ENCODE data around the gene PTPRZ1. TPM values are rescaled to one million over a fixed set of nuclear protein-coding genes. Genes with fewer than 3 reads are reported as not detected.

The PTPRZ1 gene
- total RNA-seq, 1 donor from 2014 or later = 154 TPM

DNA sequence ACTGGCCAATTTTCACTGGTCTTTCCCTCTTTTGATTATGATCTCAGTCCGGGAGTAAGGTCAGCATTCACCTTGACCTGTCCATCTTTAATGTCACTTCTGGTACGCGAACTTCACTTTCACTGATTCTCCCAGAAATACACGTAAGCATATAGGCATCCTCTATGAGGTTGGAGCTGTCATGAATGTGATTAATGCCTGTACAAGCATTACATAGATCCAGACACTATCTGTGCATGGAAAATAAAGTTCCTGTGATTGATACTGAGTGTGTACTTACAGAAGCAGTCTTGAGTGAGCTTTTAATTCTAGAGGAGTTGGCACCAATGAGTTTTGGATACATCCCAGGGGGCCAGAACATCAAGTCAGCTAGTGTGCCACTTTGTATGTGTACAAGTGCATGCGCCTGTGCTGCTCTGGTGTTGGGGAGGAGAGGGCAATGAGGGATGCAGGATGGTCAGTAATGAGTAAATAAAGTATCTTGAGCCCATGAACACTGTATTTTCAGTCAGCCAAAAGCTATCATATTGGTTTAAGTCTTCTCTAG lies 6.0 kb downstream of the PTPRZ1 start:
- Histone ChIP-seq H3K4me3 (no peak overlapping the region), H3F3A (ENCODE audit: low read depth) (peaks cover 26% of the 10 kb centered on the region), H2AFZ (replicated peaks) (no peak overlapping the region), H3K27me3 (no peaks in the 10 kb centered on the region), H3K79me2 (ENCODE audit: low read depth) (peaks cover 100% of the 10 kb centered on the region), H3K4me2 (no peak overlapping the region), H3K27ac (no peak overlapping the region), H3K9me3 (ENCODE audit: low read depth) (no peaks in the 10 kb centered on the region), H3K9ac (no peak overlapping the region), H4K20me1 (ENCODE audit: low read depth) (peaks cover 58% of the 10 kb centered on the region), H3K4me1 (peaks cover 78% of the 10 kb centered on the region), H3K36me3 (peaks cover 8% of the 10 kb centered on the region)
- H3K4me3 Mint-ChIP-seq = no peak overlapping the region
- TF ChIP-seq EZH2phosphoT487 (IDR thresholded peaks at IDR 0.05) (no peak), EZH2 (IDR thresholded peaks at IDR 0.05) (no peak), CTCF (IDR thresholded peaks at IDR 0.05) (no peak)
- peaks cover 56% of the 10 kb centered on the region for H3K36me3 Mint-ChIP-seq
- peaks cover 22% of the 10 kb centered on the region for H3K4me1 Mint-ChIP-seq
- no peaks in the 10 kb centered on the region for H3K27me3 Mint-ChIP-seq (ENCODE audit: insufficient read depth, low read depth)
- H3K27ac Mint-ChIP-seq = no peak overlapping the region
- peaks cover 39% of the 10 kb centered on the region for H3K9me3 Mint-ChIP-seq
- DNase-seq (ENCODE audit: low spot score) = no peak

DNA sequence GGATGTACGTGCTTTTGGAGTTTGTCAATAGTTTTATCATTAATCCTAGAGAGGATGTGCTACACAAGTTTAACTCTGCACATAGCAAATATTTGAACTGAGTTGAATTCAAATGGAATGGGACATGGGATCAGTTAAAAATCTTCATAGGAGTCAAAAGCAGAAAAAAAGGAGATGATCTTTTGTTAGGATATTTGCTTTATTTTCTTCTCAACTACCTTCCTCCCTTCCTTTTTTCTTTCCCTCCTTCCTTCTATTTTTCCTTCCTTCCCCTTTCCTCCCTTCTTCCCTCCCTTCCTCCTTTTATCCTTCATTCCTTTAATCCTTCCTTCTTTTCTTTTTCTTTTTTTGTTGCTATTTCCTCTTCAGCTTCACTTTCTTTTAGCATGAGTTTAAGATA lies 6.6 kb downstream of the PTPRZ1 start:
- Histone ChIP-seq H4K20me1 (ENCODE audit: low read depth) (peaks cover 59% of the 10 kb centered on the region), H3F3A (ENCODE audit: low read depth) (peaks cover 26% of the 10 kb centered on the region), H3K36me3 (peaks cover 8% of the 10 kb centered on the region), H3K4me2 (no peak overlapping the region), H3K79me2 (ENCODE audit: low read depth) (peaks cover 100% of the 10 kb centered on the region), H3K4me3 (no peak overlapping the region), H3K9me3 (ENCODE audit: low read depth) (no peaks in the 10 kb centered on the region), H3K9ac (no peak overlapping the region), H3K27ac (no peak overlapping the region), H2AFZ (replicated peaks) (no peak overlapping the region), H3K4me1 (peaks cover 77% of the 10 kb centered on the region), H3K27me3 (no peaks in the 10 kb centered on the region)
- no peak overlapping the region for H3K27ac Mint-ChIP-seq
- no peak for DNase-seq (ENCODE audit: low spot score)
- no peak for TF ChIP-seq CTCF (IDR thresholded peaks at IDR 0.05)
- H3K4me1 Mint-ChIP-seq = peaks cover 16% of the 10 kb centered on the region
- peaks cover 58% of the 10 kb centered on the region for H3K36me3 Mint-ChIP-seq
- H3K27me3 Mint-ChIP-seq (ENCODE audit: insufficient read depth, low read depth) = no peaks in the 10 kb centered on the region
- H3K9me3 Mint-ChIP-seq = peaks cover 39% of the 10 kb centered on the region
- H3K4me3 Mint-ChIP-seq = no peak overlapping the region

DNA sequence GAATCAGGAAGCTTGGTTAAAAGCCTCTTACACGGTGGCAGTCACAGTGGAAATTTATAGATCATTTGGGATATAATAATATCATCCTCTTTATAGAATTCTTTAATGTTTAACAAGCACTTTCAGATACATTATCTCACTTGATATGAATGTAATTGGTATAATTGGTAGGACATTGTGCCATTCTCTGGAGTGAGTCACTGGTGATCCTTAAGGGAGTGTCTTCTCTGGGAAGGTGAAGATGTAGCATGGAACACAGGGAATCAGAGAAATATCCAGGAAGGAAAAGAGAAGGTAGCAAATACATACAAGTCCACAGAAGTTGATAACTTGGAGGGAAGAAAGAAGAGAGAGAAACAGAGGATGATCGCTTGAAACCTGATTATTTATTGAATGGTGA lies 9.8 kb downstream of the PTPRZ1 start:
- peaks cover 61% of the 10 kb centered on the region for H4K20me1 ChIP-seq (ENCODE audit: low read depth)
- H3K4me3 ChIP-seq = no peak overlapping the region
- no peak for DNase-seq (ENCODE audit: low spot score)
- peak overlapping the region; percentile 36 for H3K4me2 ChIP-seq
- peaks cover 8% of the 10 kb centered on the region for H3K36me3 ChIP-seq
- no peak overlapping the region for H3K27ac ChIP-seq
- Mint-ChIP-seq H3K36me3 (peaks cover 66% of the 10 kb centered on the region), H3K27ac (no peak overlapping the region), H3K27me3 (ENCODE audit: insufficient read depth, low read depth) (no peaks in the 10 kb centered on the region), H3K9me3 (peaks cover 39% of the 10 kb centered on the region), H3K4me3 (no peak overlapping the region), H3K4me1 (peaks cover 7% of the 10 kb centered on the region)
- H3K27me3 ChIP-seq = no peaks in the 10 kb centered on the region
- no peaks in the 10 kb centered on the region for H3K9me3 ChIP-seq (ENCODE audit: low read depth)
- peaks cover 53% of the 10 kb centered on the region for H3K4me1 ChIP-seq
- no peak overlapping the region for H3K9ac ChIP-seq
- no peak for TF ChIP-seq EZH2 (IDR thresholded peaks at IDR 0.05)
- TF ChIP-seq CTCF (IDR thresholded peaks at IDR 0.05) = no peak
- TF ChIP-seq EZH2phosphoT487 (IDR thresholded peaks at IDR 0.05) = no peak
- H3K79me2 ChIP-seq (ENCODE audit: low read depth) = peaks cover 100% of the 10 kb centered on the region
- no peak overlapping the region for H2AFZ ChIP-seq (replicated peaks)
- H3F3A ChIP-seq (ENCODE audit: low read depth) = peaks cover 18% of the 10 kb centered on the region
